Prostate gland (tissue), 2 donors: ENCODE data around the gene RELL1. TPM values are rescaled to one million over a fixed set of nuclear protein-coding genes. Genes with fewer than 3 reads are reported as not detected.

Experiments
- DNase-seq: peaks from one replicate; pipeline ENCODE4 v3.0.0-alpha.2; 2019; ENCODE audit warnings: low spot score
- H3K27ac ChIP-seq, 2 donors: fragments of 200-600 bp; sonication (generic); 2 replicates each; pipeline ENCODE4 v1.5.1; 2017 to 2019
- H3K27me3 ChIP-seq: fragments of 200-600 bp; sonication (generic); replicated peaks from 2 replicates; pipeline ENCODE4 v1.5.1; 2019; ENCODE audit not compliant: insufficient read depth
- H3K36me3 ChIP-seq, 2 donors: fragments of 200-600 bp; sonication (generic); 1 replicate in 1 of 2; 2 replicates in 1 of 2; pipeline versions ENCODE4 v1.5.1 to v1.8.1; 2017 to 2019
- H3K4me1 ChIP-seq: fragments of 200-600 bp; sonication (generic); replicated peaks from 2 replicates; pipeline ENCODE4 v1.5.1; 2019
- H3K4me3 ChIP-seq, 2 donors: fragments of 200-600 bp; sonication (generic); 2 replicates each; pipeline ENCODE4 v1.5.1; 2017 to 2019
- H3K9me3 ChIP-seq: fragments of 200-600 bp; sonication (generic); 2 replicates; pipeline ENCODE4 v1.5.1; 2017
- POLR2A ChIP-seq: fragments of 450-650 bp; IDR thresholded peaks from one replicate; pipeline ENCODE4 v1.6.1; 2016; ENCODE audit warnings: antibody characterized with exemption, mild to moderate bottlenecking
- POLR2AphosphoS5 ChIP-seq: sonication (generic); formaldehyde crosslinking; IDR thresholded peaks from one replicate; pipeline ENCODE4 v1.6.1; 2017; ENCODE audit warnings: antibody characterized with exemption
- WGBS: methylation state at CpG from one replicate; pipeline ENCODE4 v1.1.5; 2018; 5-methylcytosine and 5-hydroxymethylcytosine counted together
- intact Hi-C: fragments of 100-400 bp; cut with DNase I; formaldehyde crosslinking; loops from one replicate; pipeline ENCODE4 v1.14.2; 2022
- total RNA-seq, 2 donors: library from RNA; depleted of rRNA; stranded (reverse); fragments of >200 nt; gene quantifications; one replicate each; pipeline ENCODE4 v1.1.0, GENCODE V29; 2016
- TF ChIP-seq, protein P1 (sequence below), 4 experiments: fragments of 200-600 bp in 2 of 4; fragments of 450-650 bp in 2 of 4; sonication (generic) in 2 of 4; IDR thresholded peaks; 1 replicate in 3 of 4; 2 replicates in 1 of 4; pipeline ENCODE4 v1.5.1; 2016 to 2019; ENCODE audit warnings: antibody characterized with exemption in 4 of 4, mild to moderate bottlenecking in 2 of 4, moderate library complexity in 2 of 4

The RELL1 gene
- total RNA-seq, 2 donors from 2014 or later: 18.9 to 26.2 TPM

DNA sequence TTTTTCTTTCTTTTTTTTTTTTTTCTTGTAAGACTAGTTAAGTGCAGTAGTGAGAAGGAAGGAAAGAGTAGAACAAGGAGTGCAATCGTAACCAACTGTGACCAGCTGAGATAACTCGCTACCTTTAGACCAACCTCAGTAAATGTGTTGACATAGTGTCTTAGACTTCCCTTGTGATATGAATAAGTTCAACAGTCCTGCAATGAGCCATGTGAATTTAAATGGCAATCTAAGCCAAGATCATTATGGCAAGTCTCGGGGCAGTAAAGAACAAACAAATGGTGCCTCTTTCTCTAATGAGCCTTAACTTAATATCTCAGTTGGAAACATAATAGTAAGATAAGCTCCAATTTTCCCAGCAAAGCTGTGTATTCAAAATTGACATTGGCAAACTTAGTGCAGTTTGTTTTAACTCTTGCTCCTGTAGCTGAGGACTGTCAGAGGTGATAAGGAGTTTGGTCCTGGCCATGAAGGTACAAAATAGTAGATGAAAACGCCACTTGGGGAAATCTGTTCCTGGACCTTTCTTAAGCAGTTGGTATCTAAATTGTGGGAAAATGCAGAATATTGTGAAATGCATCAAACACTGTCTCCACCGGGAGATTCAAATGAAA, 13.8 kb upstream of the RELL1 start:
- Histone ChIP-seq H3K4me1 (no peaks in the 10 kb centered on the region), H3K9me3 (no peaks in the 10 kb centered on the region), H3K4me3 (no peak overlapping the region), H3K27me3 (no peaks in the 10 kb centered on the region), H3K27ac (no peak overlapping the region), H3K36me3 (no peaks in the 10 kb centered on the region)
- TF ChIP-seq POLR2AphosphoS5 (no peak), POLR2A (no peak)
- TF ChIP-seq, protein P1, sequence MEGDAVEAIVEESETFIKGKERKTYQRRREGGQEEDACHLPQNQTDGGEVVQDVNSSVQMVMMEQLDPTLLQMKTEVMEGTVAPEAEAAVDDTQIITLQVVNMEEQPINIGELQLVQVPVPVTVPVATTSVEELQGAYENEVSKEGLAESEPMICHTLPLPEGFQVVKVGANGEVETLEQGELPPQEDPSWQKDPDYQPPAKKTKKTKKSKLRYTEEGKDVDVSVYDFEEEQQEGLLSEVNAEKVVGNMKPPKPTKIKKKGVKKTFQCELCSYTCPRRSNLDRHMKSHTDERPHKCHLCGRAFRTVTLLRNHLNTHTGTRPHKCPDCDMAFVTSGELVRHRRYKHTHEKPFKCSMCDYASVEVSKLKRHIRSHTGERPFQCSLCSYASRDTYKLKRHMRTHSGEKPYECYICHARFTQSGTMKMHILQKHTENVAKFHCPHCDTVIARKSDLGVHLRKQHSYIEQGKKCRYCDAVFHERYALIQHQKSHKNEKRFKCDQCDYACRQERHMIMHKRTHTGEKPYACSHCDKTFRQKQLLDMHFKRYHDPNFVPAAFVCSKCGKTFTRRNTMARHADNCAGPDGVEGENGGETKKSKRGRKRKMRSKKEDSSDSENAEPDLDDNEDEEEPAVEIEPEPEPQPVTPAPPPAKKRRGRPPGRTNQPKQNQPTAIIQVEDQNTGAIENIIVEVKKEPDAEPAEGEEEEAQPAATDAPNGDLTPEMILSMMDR (IDR thresholded peaks at IDR 0.05): no peak
- intact Hi-C loops: no loop called here
- DNase-seq: no peak
- 48% methylated on average over 5 of the region's 5 CpGs for whole genome bisulfite sequencing

DNA sequence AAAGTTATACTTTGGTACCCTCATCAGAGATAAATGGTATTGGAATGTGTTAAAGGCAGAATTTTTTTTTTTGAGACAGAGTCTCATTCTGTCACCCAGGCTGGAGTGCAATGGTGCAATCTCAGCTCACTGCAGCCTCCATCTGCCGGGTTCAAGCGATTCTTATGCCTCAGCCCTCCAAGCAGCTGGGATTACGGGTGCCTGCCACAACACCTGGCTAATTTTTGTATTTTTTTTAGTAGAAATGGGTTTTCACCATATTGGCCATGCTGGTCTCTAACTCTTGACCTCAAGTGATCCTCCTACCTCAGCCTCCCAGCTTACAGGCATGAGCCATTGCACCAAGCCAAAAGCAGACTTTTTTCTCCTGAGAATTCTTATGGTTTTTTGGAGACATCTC, 11.4 kb upstream of the RELL1 start:
- H3K27me3 ChIP-seq: no peaks in the 10 kb centered on the region
- intact Hi-C loops: no loop called here
- H3K27ac ChIP-seq: no peak overlapping the region
- no peaks in the 10 kb centered on the region for H3K36me3 ChIP-seq
- TF ChIP-seq POLR2A: no peak
- TF ChIP-seq, protein P1 (IDR thresholded peaks at IDR 0.05): no peak
- no peak for TF ChIP-seq POLR2AphosphoS5
- H3K4me3 ChIP-seq: no peak overlapping the region
- no peak for DNase-seq
- WGBS: 96% methylated on average over 3 of the region's 3 CpGs
- H3K4me1 ChIP-seq: no peaks in the 10 kb centered on the region
- H3K9me3 ChIP-seq: no peaks in the 10 kb centered on the region

DNA sequence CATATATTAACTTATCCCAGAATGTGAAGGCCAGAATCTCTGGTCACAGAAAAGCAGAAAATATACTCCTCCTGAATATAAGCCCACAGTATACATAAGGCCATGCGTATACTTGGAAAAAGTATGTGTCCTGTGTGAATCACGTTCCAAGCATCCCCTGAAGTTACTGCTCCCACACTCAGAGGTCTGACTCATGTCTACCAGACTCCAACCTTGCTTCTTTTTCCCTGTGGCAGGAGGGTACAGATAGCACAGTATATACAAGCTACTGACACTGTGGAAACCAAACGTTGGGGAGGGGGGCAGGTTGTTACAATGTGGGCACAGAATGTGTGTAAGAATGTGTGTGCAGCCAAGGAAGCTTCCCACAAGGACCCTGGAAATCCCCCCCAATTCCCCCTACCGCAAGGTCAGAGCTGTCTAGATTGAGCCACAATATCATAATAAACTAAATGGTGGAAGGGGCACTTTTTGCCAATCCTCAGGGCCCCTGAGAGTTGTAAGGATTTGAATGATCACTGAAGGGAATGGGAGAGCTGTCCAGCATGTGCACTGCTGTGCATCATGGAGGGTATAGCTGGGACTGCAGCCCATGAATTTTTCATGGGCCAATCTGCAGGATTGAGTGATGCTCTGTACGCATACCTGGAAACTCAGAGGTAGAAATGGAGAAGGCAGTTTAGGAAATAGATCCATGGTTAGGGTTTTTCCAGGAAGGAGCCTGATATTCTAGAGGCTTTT, 7.4 kb upstream of the RELL1 start:
- H3K36me3 ChIP-seq: no peaks in the 10 kb centered on the region
- 92% methylated on average over 5 of the region's 5 CpGs for WGBS

DNA sequence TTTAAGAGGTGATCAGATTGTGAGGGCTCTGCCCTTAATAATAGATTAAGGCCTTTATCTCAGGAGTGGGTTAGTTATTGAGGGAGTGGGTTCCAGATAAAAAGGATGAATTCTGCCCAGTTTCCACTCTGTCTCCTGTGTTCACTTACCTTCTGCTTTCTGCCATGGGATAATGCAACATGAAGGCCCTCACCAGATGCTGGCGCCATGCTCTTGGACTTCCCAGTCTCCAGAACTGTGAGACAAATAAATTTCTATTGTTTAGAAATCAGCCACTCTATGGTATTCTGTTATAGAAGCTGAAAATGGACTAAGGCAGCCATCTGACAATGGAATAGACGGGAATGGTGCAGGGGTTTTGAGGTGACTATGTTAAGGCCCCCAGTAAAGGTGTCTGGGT, 6.9 kb upstream of the RELL1 start:
- no peak for DNase-seq
- TF ChIP-seq POLR2A: no peak
- no peak for TF ChIP-seq POLR2AphosphoS5
- TF ChIP-seq, protein P1 (IDR thresholded peaks at IDR 0.05): no peak
- no peaks in the 10 kb centered on the region for H3K27me3 ChIP-seq
- H3K4me3 ChIP-seq: no peak overlapping the region
- H3K4me1 ChIP-seq: no peaks in the 10 kb centered on the region
- H3K36me3 ChIP-seq: no peaks in the 10 kb centered on the region
- H3K9me3 ChIP-seq: no peaks in the 10 kb centered on the region
- 98% methylated on average over 2 of the region's 2 CpGs for WGBS
- intact Hi-C loops: no loop called here
- H3K27ac ChIP-seq: no peak overlapping the region

More for the DNA sequence above, 7.4 kb upstream of the RELL1 start:
- Histone ChIP-seq H3K9me3 (no peaks in the 10 kb centered on the region), H3K4me1 (no peaks in the 10 kb centered on the region), H3K27me3 (no peaks in the 10 kb centered on the region), H3K4me3 (no peak overlapping the region), H3K27ac (no peak overlapping the region)
- intact Hi-C loops: no loop called here
- TF ChIP-seq POLR2A (no peak), POLR2AphosphoS5 (no peak)
- TF ChIP-seq, protein P1 (IDR thresholded peaks at IDR 0.05): no peak
- no peak for DNase-seq

DNA sequence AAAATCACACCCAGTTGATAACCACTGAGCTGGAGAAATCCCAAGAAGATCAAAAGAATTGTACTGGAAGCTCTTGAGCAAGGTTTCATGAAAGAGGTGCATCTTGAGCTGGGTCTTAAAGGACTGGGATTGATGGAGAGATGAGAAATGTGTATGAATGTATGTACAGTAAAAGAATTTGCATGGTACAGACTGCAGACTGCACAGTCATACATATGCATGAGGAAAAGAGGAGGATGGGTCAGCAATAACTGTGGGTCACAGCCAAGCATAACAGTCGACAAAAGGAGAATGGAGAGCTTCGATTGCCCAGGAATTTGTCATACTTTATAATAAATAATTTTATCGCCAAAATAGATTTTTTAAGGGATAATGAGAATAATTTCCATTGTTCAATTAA, 4.8 kb upstream of the RELL1 start:
- H3K4me3 ChIP-seq: no peak overlapping the region
- H3K4me1 ChIP-seq: no peaks in the 10 kb centered on the region
- DNase-seq: no peak
- H3K9me3 ChIP-seq: no peaks in the 10 kb centered on the region
- no peaks in the 10 kb centered on the region for H3K36me3 ChIP-seq
- intact Hi-C loops: no loop called here
- H3K27me3 ChIP-seq: no peaks in the 10 kb centered on the region
- TF ChIP-seq, protein P1 (IDR thresholded peaks at IDR 0.05): no peak
- TF ChIP-seq POLR2AphosphoS5: no peak
- no peak for TF ChIP-seq POLR2A
- WGBS: 95% methylated on average over 3 of the region's 3 CpGs
- H3K27ac ChIP-seq: no peak overlapping the region
